SK-N-MC (cell line): ENCODE results near the gene CFAP77.

ENCODE experiments used
- DNase-seq: peaks from one replicate; pipeline ENCODE4 v3.0.0-alpha.2; 2011; ENCODE audit warnings: low read depth, low spot score
- H3K27ac ChIP-seq: fragments of 200-600 bp; sonication (generic); 2 replicates; pipeline ENCODE4 v1.5.1; 2016; ENCODE audit warnings: mixed run types
- H3K36me3 ChIP-seq: fragments of 200-600 bp; sonication (generic); 2 replicates; pipeline ENCODE4 v1.6.1; 2017; ENCODE audit warnings: antibody characterized with exemption, low read length, mixed read lengths; ENCODE audit not compliant: insufficient read depth
- H3K4me3 ChIP-seq: fragments of 200-600 bp; sonication (generic); 2 replicates; pipeline ENCODE4 v1.5.1; 2016
- H3K9ac ChIP-seq: fragments of 200-600 bp; sonication (generic); 2 replicates; pipeline ENCODE4 v1.8.0; 2017; ENCODE audit warnings: mixed run types, mixed read lengths; ENCODE audit not compliant: insufficient read length
- H3K9me3 ChIP-seq: fragments of 200-600 bp; sonication (generic); 2 replicates; pipeline ENCODE4 v1.6.1; 2017; ENCODE audit warnings: low read depth, mild to moderate bottlenecking, antibody characterized with exemption, low read length, moderate library complexity, mixed read lengths
- EZH2 ChIP-seq: fragments of 200-600 bp; sonication (generic); IDR thresholded peaks from one replicate; pipeline ENCODE4 v1.6.1; 2017; ENCODE audit warnings: antibody characterized with exemption
- FOXP2 ChIP-seq: optimal IDR thresholded peaks from 2 replicates; pipeline ENCODE3; 2011; ENCODE audit warnings: mild to moderate bottlenecking, moderate library complexity; ENCODE audit not compliant: insufficient read depth; ENCODE audit errors: extremely low read length, control extremely low read depth
- POLR2AphosphoS5 ChIP-seq: IDR thresholded peaks from 2 replicates; pipeline ENCODE4 v1.6.1; 2012; ENCODE audit warnings: mild to moderate bottlenecking, low read depth, low read length, borderline replicate concordance

Gene CFAP77

DNA sequence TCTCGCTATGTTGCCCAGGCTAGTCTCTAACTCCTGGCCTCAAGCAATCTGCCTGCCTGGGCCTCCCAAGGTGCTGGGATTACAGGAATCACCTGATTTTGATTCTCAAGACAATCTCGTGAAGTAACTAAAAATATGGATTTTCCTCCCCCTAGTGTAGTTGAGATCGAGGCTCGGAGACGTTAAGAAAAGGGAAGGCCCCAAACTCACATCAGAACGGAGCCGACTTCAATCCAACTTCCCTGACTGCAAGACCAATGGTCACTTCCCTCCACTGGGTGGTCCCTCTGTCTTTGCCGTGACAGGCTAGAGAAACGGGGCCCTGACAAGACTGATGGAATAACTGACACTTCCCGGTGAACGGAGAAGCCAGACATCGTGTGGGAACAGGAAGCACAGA, 200.7 kb downstream of the CFAP77 start:
- no peak for DNase-seq
- Histone ChIP-seq H3K27ac (no peak overlapping the region), H3K9me3 (no peaks in the 10 kb centered on the region), H3K36me3 (peaks cover 59% of the 10 kb centered on the region), H3K4me3 (no peak overlapping the region), H3K9ac (no peak overlapping the region)
- no peak for TF ChIP-seq POLR2AphosphoS5
- no peak for TF ChIP-seq EZH2
- TF ChIP-seq FOXP2: no peak

DNA sequence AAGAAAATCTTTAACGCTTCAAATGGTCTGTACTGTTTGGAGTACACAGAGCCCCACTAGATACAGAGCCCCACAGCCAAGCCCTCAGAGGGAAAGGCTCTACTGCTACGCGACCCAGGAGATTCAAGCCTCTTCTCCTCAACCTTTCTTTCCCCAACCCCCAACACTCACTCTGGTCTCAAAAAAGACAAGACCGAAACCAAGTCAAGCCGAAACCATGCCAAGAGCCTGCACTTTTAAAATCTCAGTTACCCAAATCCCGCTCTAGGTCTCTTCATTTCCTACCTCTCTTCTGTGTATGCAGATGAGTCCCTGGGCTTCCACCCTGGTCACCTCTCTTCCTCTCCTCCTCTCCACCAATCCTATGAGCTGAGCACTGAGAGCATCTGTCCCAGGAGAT, 204.3 kb downstream of the CFAP77 start:
- no peaks in the 10 kb centered on the region for H3K9me3 ChIP-seq
- H3K9ac ChIP-seq: no peak overlapping the region
- no peak for DNase-seq
- H3K27ac ChIP-seq: no peak overlapping the region
- H3K36me3 ChIP-seq: peaks cover 68% of the 10 kb centered on the region
- TF ChIP-seq FOXP2: no peak
- TF ChIP-seq POLR2AphosphoS5: no peak
- no peak for TF ChIP-seq EZH2
- no peak overlapping the region for H3K4me3 ChIP-seq

DNA sequence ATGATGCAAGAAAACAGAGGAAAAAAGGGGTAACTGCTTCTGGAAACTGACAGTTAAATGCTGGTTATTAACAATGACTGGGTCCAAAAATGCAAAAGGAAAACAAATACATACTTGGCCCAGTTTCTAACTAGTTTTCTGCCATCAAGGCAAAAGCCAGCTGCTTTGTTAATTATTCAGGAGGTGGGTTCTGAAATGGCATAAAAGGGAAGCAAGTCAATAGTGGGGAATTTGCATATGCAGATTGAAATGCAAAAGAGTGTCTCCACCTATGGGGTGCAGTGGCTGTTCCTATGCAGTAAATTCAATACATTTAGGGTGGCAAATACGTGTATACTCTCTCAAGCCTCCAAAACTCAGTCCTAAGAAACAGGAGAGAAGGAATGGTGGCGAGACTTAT, 205.8 kb downstream of the CFAP77 start:
- TF ChIP-seq EZH2: no peak
- TF ChIP-seq FOXP2: no peak
- TF ChIP-seq POLR2AphosphoS5: no peak
- H3K9me3 ChIP-seq: no peaks in the 10 kb centered on the region
- H3K27ac ChIP-seq: no peak overlapping the region
- H3K4me3 ChIP-seq: no peak overlapping the region
- no peak overlapping the region for H3K9ac ChIP-seq
- no peak for DNase-seq
- peaks cover 64% of the 10 kb centered on the region for H3K36me3 ChIP-seq

DNA sequence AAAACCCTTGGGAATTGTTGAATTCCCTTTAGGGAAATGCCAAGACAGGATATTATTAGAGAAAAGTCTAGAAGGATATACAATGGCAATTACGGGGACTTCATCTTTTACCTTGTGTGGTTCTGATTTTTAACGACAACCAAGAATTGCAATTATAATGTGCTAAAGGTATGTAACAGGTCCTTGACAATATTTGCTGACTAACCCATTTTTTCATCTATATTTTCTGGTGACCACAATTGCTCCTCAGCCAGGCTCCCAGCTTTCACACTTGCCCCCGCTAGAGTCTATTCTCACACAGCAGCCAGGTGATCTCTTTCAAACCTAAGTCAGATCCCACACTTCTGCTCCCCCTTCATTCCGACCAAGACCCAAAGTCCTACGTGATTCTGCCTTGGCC, 206.7 kb downstream of the CFAP77 start:
- no peak overlapping the region for H3K27ac ChIP-seq
- no peak overlapping the region for H3K9ac ChIP-seq
- no peaks in the 10 kb centered on the region for H3K9me3 ChIP-seq
- DNase-seq: no peak
- TF ChIP-seq EZH2 (no peak), POLR2AphosphoS5 (no peak), FOXP2 (no peak)
- H3K4me3 ChIP-seq: no peak overlapping the region
- peaks cover 57% of the 10 kb centered on the region for H3K36me3 ChIP-seq

DNA sequence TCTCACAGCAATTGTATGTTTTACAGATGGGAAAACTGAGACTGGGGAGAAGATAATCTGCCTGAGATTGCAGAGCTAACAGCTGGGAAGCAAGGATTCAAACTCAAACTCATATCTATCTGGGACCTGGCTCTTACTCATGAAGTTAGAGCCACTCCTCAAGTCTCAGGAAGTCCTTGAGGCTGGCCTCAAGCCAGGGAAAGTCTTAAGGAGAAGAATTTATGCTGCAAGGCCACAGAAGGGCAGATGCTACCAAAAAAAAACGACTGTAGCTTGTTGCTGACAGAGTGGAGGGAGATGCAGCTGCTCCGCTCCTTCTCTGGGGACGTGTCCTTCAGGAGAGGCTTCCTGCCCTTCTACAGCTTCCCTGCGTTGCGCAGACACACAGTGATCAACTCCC, 212.1 kb downstream of the CFAP77 start:
- Histone ChIP-seq H3K36me3 (peaks cover 51% of the 10 kb centered on the region), H3K27ac (no peak overlapping the region), H3K9ac (no peak overlapping the region), H3K9me3 (no peaks in the 10 kb centered on the region), H3K4me3 (no peak overlapping the region)
- no peak for TF ChIP-seq EZH2
- TF ChIP-seq POLR2AphosphoS5: no peak
- TF ChIP-seq FOXP2: no peak
- no peak for DNase-seq
